T-cell (primary cell): ENCODE results near the gene MED29. TPM values are rescaled to one million over a fixed set of nuclear protein-coding genes. Genes with fewer than 3 reads are reported as not detected.

ENCODE experiments used
- ATAC-seq, 4 experiments: fragments of 200-7000 bp in 3 of 4; fragments of 150-1000 bp in 1 of 4; cut with Tn5 transposase; replicated peaks in 1 of 4; 1 replicate in 3 of 4; 2 replicates in 1 of 4; pipeline ENCODE4 v1.10.0; 2021; ENCODE audit warnings: moderate library complexity in 3 of 4, mild to moderate bottlenecking in 2 of 4, moderate number of reproducible peaks in 1 of 4
- CTCF ChIA-PET, 2 donors: fragments of 300-600 bp; sonication (Branson Sonifier 250); formaldehyde crosslinking; loops; one replicate each; lab custom pipeline; 2022; ENCODE audit warnings: antibody characterized with exemption in 2 of 2; lab: Charles Lee
- POLR2A ChIA-PET, 2 donors: fragments of 300-600 bp; sonication (Branson Sonifier 250); formaldehyde crosslinking; loops; one replicate each; lab custom pipeline; 2022; ENCODE audit warnings: antibody characterized with exemption in 2 of 2; lab: Charles Lee
- DNase-seq, 35 experiments: peaks; one replicate each; pipeline versions ENCODE4 v3.0.0 to v3.0.0-alpha.2; 2013 to 2023
- H3K27ac ChIP-seq: one replicate; pipeline ENCODE4 v1.5.1; 2013; ENCODE audit warnings: low read length
- H3K27me3 ChIP-seq, 2 experiments: replicated peaks in 1 of 2; 1 replicate in 1 of 2; 2 replicates in 1 of 2; pipeline versions ENCODE4 v1.6.1 to v1.7.0; 2013; ENCODE audit warnings: low read length in 1 of 2, mixed read lengths in 1 of 2; ENCODE audit not compliant: control insufficient read depth in 2 of 2, insufficient read depth in 2 of 2; ENCODE audit errors: extremely low read depth in 1 of 2
- H3K36me3 ChIP-seq, 2 donors: 1 replicate in 1 of 2; 2 replicates in 1 of 2; pipeline versions ENCODE4 v1.6.1 to v1.7.0; 2013; ENCODE audit warnings: low read length in 1 of 2; ENCODE audit not compliant: control insufficient read depth in 2 of 2, insufficient read depth in 1 of 2; ENCODE audit errors: extremely low read depth in 1 of 2
- H3K4me1 ChIP-seq, 2 experiments: 1 replicate in 1 of 2; 2 replicates in 1 of 2; pipeline versions ENCODE4 v1.6.1 to v1.7.0; 2013; ENCODE audit warnings: low read length in 2 of 2, mixed read lengths in 1 of 2; ENCODE audit not compliant: insufficient read depth in 2 of 2, control insufficient read depth in 1 of 2; ENCODE audit errors: extremely low read depth in 1 of 2
- H3K4me3 ChIP-seq, 2 donors: 1 replicate in 1 of 2; 2 replicates in 1 of 2; pipeline versions ENCODE4 v1.5.1 to v1.7.0; 2013; ENCODE audit warnings: mild to moderate bottlenecking in 2 of 2, low read length in 1 of 2, moderate library complexity in 1 of 2; ENCODE audit not compliant: control insufficient read depth in 1 of 2; ENCODE audit errors: extremely low read depth in 1 of 2
- H3K9me3 ChIP-seq: 2 replicates; pipeline ENCODE4 v1.7.0; 2013
- H3K27ac Mint-ChIP-seq, 2 donors: one replicate each; pipeline ENCODE4 v1.8.0; 2020 to 2021; ENCODE audit warnings: mild to moderate bottlenecking in 2 of 2, mixed read lengths in 2 of 2
- H3K27me3 Mint-ChIP-seq, 2 donors: one replicate each; pipeline ENCODE4 v1.8.0; 2021 to 2022; ENCODE audit warnings: mixed read lengths in 2 of 2
- H3K36me3 Mint-ChIP-seq: one replicate; pipeline ENCODE4 v1.8.0; 2021; ENCODE audit warnings: mixed read lengths
- H3K4me1 Mint-ChIP-seq, 3 donors: one replicate each; pipeline ENCODE4 v1.8.0; 2020 to 2022; ENCODE audit warnings: mixed read lengths in 3 of 3, mild to moderate bottlenecking in 1 of 3
- H3K4me3 Mint-ChIP-seq, 3 donors: one replicate each; pipeline ENCODE4 v1.8.0; 2020 to 2022; ENCODE audit warnings: mild to moderate bottlenecking in 3 of 3, mixed read lengths in 3 of 3, moderate library complexity in 3 of 3
- H3K9me3 Mint-ChIP-seq, 3 donors: one replicate each; pipeline ENCODE4 v1.8.0; 2020 to 2022; ENCODE audit warnings: mixed read lengths in 3 of 3
- WGBS: methylation state at CpG from one replicate; pipeline ENCODE4 v1.1.5; 2013; ENCODE audit warnings: missing lambda C conversion rate; ENCODE audit not compliant: insufficient coverage; 5-methylcytosine and 5-hydroxymethylcytosine counted together
- total RNA-seq, 35 experiments: library from RNA in 6 of 35; stranded (reverse) in 6 of 35; fragments of 120-200 nt in 1 of 35; gene quantifications; one replicate each; pipeline versions ENCODE4 v1.2.1 to v1.2.4 and lab custom pipeline; 2013 to 2026

The MED29 gene
- total RNA-seq, 5 donors from 2014 or later (not counting 1 experiment from before 2014, with no cell fraction given) = 42.0 to 48.7 (median 47.0) TPM

GRCh38 chr19:39435499-39436349, 44.5 kb downstream of the MED29 start, which contains the start of gene RPS16:
RPS16 (minus strand) TSS chr19:39435949; CDS start chr19:39435895, 54 bp downstream.
- H3K27me3 ChIP-seq = no peaks in the 10 kb centered on the region
- DNase-seq = peak; percentile 97 to 99 (median 98)
- ChIA-PET POLR2A (interaction anchor here (0.5 to 1.7 kb wide), 24 partner anchors 9 to 1658 kb away, joined by 3 to 57 read pairs (median 4); partner anchors contain the start of genes MED29 (in 2 of the 2), PAF1 (in 2 of the 2), SUPT5H (in 2 of the 2) and FAM98C (in 1 of the 2)), CTCF (interaction anchor here in 1 of 2 donors (0.8 to 1.8 kb wide), 15 partner anchors 9 to 666 kb away, joined by 3 to 12 read pairs (median 3); partner anchors contain the start of genes PLEKHG2, PSMC4, SAMD4B and SUPT5H)
- ATAC-seq = peak; percentile 95 to 97 (median 96)
- no peaks in the 10 kb centered on the region for H3K27me3 Mint-ChIP-seq
- H3K36me3 Mint-ChIP-seq = peaks cover 22% of the 10 kb centered on the region
- peak within 1 kb of the TSS; percentile 98 to 100 for H3K27ac Mint-ChIP-seq
- H3K4me1 Mint-ChIP-seq = peaks cover 43 to 54% (median 50%) of the 10 kb centered on the region in 3 donors
- peak within 1 kb of the TSS; percentile 67 to 75 for H3K4me3 ChIP-seq
- peaks cover 15 to 37% of the 10 kb centered on the region in 2 experiments for H3K4me1 ChIP-seq
- H3K9me3 ChIP-seq = no peaks in the 10 kb centered on the region
- WGBS = under 1% methylated on average over 48 of the region's 61 CpGs
- H3K36me3 ChIP-seq = peaks cover 0 to 32% of the 10 kb centered on the region in 2 donors
- H3K27ac ChIP-seq = peak within 1 kb of the TSS; percentile 85
- H3K9me3 Mint-ChIP-seq = no peaks in the 10 kb centered on the region
- peak within 1 kb of the TSS; percentile 98 to 99 (median 99) for H3K4me3 Mint-ChIP-seq

GRCh38 chr19:39436350-39436716, 45.2 kb downstream of the MED29 start:
- peak overlapping the region; percentile 98 to 100 for H3K27ac Mint-ChIP-seq
- CTCF ChIA-PET = interaction anchor here in 1 of 2 donors (0.8 to 1.8 kb wide), 14 partner anchors 9 to 666 kb away, joined by 3 to 12 read pairs (median 3); partner anchors contain the start of genes PLEKHG2, PSMC4, SAMD4B and SUPT5H
- ATAC-seq (no peak), DNase-seq (no peak)
- peaks cover 0 to 32% of the 10 kb centered on the region in 2 donors for H3K36me3 ChIP-seq
- peak overlapping the region; percentile 98 to 99 (median 99) for H3K4me3 Mint-ChIP-seq
- H3K4me3 ChIP-seq = peak overlapping the region; percentile 67 to 75
- H3K4me1 ChIP-seq = peaks cover 15 to 31% of the 10 kb centered on the region in 2 experiments
- peak overlapping the region; percentile 85 for H3K27ac ChIP-seq
- H3K27me3 ChIP-seq = no peaks in the 10 kb centered on the region
- no peaks in the 10 kb centered on the region for H3K9me3 Mint-ChIP-seq
- H3K27me3 Mint-ChIP-seq = no peaks in the 10 kb centered on the region
- peaks cover 44 to 48% (median 45%) of the 10 kb centered on the region in 3 donors for H3K4me1 Mint-ChIP-seq
- POLR2A ChIA-PET = interaction anchor here (0.5 to 1.7 kb wide), 19 partner anchors 9 to 1659 kb away, joined by 3 to 57 read pairs (median 5); partner anchors contain the start of genes MED29 (in 2 of the 2), PAF1 (in 2 of the 2), SUPT5H (in 2 of the 2) and FAM98C (in 1 of the 2)
- no peaks in the 10 kb centered on the region for H3K9me3 ChIP-seq
- H3K36me3 Mint-ChIP-seq = peaks cover 22% of the 10 kb centered on the region
- 31% methylated on average over 2 of the region's 2 CpGs for WGBS

- no peak overlapping the region for H3K27ac ChIP-seq
- Mint-ChIP-seq H3K4me3 (no peak overlapping the region), H3K9me3 (no peaks in the 10 kb centered on the region), H3K27ac (no peak overlapping the region), H3K27me3 (no peaks in the 10 kb centered on the region), H3K4me1 (peaks cover 33 to 41% (median 37%) of the 10 kb centered on the region in 3 donors), H3K36me3 (peaks cover 11% of the 10 kb centered on the region)
- H3K4me1 ChIP-seq = peaks cover 15 to 29% of the 10 kb centered on the region in 2 experiments
- 91% methylated on average over 3 of the region's 9 CpGs for WGBS
- no peak overlapping the region for H3K4me3 ChIP-seq
- peaks cover 0 to 14% of the 10 kb centered on the region in 2 donors for H3K36me3 ChIP-seq
- no peaks in the 10 kb centered on the region for H3K27me3 ChIP-seq
- POLR2A ChIA-PET = interaction anchor here in 1 of 2 donors (0.6 kb wide), 1 partner anchor 60 kb away, joined by 3 read pairs; the partner anchor contains the start of gene DLL3
- CTCF ChIA-PET = interaction anchor here in 1 of 2 donors (1.0 to 1.4 kb wide), 2 partner anchors 94 to 95 kb away, joined by 3 to 6 read pairs; partner anchors contain the start of gene EID2B
- DNase-seq (no peak), ATAC-seq (no peak)
- no peaks in the 10 kb centered on the region for H3K9me3 ChIP-seq
These were observed 47.2 kb downstream of the MED29 start for GRCh38 chr19:39438270-39438934.

GRCh38 chr19:39444598-39445195, 53.5 kb downstream of the MED29 start:
- no peaks in the 10 kb centered on the region for H3K27me3 Mint-ChIP-seq
- CTCF ChIA-PET = interaction anchor here in 1 of 2 donors (0.6 to 1.4 kb wide), 3 partner anchors 9 to 1160 kb away, joined by 4 to 12 read pairs (median 5); partner anchors contain the start of gene RPS16
- no peak for ATAC-seq
- peaks cover 50 to 58% (median 55%) of the 10 kb centered on the region in 3 donors for H3K4me1 Mint-ChIP-seq
- H3K27me3 ChIP-seq = no peaks in the 10 kb centered on the region
- peaks cover 11 to 55% of the 10 kb centered on the region in 2 experiments for H3K4me1 ChIP-seq
- no peaks in the 10 kb centered on the region for H3K9me3 Mint-ChIP-seq
- WGBS = 13% methylated on average over 4 of the region's 17 CpGs
- H3K4me3 ChIP-seq = peak overlapping the region; percentile 96 to 99
- DNase-seq = no peak
- H3K27ac ChIP-seq = peak overlapping the region; percentile 91
- POLR2A ChIA-PET = interaction anchor here (0.6 to 3.7 kb wide), 3 partner anchors 9 to 10 kb away, joined by 3 to 57 read pairs (median 7); partner anchors contain the start of gene RPS16 (in 2 of the 2)
- H3K36me3 ChIP-seq = peaks cover 0 to 8% of the 10 kb centered on the region in 2 donors
- peak overlapping the region; percentile 94 to 97 for H3K27ac Mint-ChIP-seq
- no peaks in the 10 kb centered on the region for H3K9me3 ChIP-seq
- H3K4me3 Mint-ChIP-seq = peak overlapping the region; percentile 94 to 96 (median 96)
- peaks cover 22% of the 10 kb centered on the region for H3K36me3 Mint-ChIP-seq

- Mint-ChIP-seq H3K4me1 (peaks cover 55 to 58% (median 58%) of the 10 kb centered on the region in 3 donors), H3K27ac (peak within 1 kb of the TSS; percentile 94 to 97), H3K27me3 (no peaks in the 10 kb centered on the region), H3K9me3 (no peaks in the 10 kb centered on the region), H3K36me3 (peaks cover 23% of the 10 kb centered on the region), H3K4me3 (peak within 1 kb of the TSS; percentile 94 to 96 (median 96))
- ChIA-PET CTCF (interaction anchor here in 1 of 2 donors (1.4 kb wide), 1 partner anchor 10 kb away, joined by 12 read pairs; the partner anchor contains the start of gene RPS16), POLR2A (interaction anchor here (1.1 to 3.7 kb wide), 2 partner anchors 10 kb away, joined by 3 to 57 read pairs; partner anchors contain the start of gene RPS16 (in 2 of the 2))
- DNase-seq = peak; percentile 88 to 100 (median 98)
- WGBS = under 1% methylated on average over 66 of the region's 68 CpGs
- Histone ChIP-seq H3K27ac (peak within 1 kb of the TSS; percentile 91), H3K4me3 (peak within 1 kb of the TSS; percentile 96 to 99), H3K27me3 (no peaks in the 10 kb centered on the region), H3K9me3 (no peaks in the 10 kb centered on the region), H3K4me1 (peaks cover 11 to 62% of the 10 kb centered on the region in 2 experiments), H3K36me3 (peaks cover 0 to 8% of the 10 kb centered on the region in 2 donors)
- peak; percentile 96 to 97 (median 97) for ATAC-seq
These were observed 54.3 kb downstream of the MED29 start, which contains the start of gene SUPT5H for GRCh38 chr19:39445196-39446111. SUPT5H (plus strand) TSS chr19:39445582; CDS start chr19:39445891, 309 bp downstream.
